ENCODE measurements around the gene C8A. TPM values are rescaled to one million over a fixed set of nuclear protein-coding genes. Genes with fewer than 3 reads are reported as not detected.

C8A gene
- total RNA-seq, 4 donors from 2014 or later, result 1.2 TPM; not detected in 3

GRCh38 chr1:56948403-56949023, 93.9 kb downstream of the C8A start:
- Histone ChIP-seq H3K4me1 (no peaks in the 10 kb centered on the region), H3K36me3 (no peaks in the 10 kb centered on the region), H3K27ac (no peak overlapping the region), H3K4me3 (no peak overlapping the region), H3K9me3 (no peaks in the 10 kb centered on the region), H3K27me3 (no peaks in the 10 kb centered on the region)
- 76% methylated on average over 1 of the region's 1 CpG for WGBS
- DNase-seq (ENCODE audit: low spot score in 2 of 2), result no peak
- TF ChIP-seq CTCF (IDR thresholded peaks at IDR 0.05) (no peak), POLR2A (IDR thresholded peaks at IDR 0.05) (no peak), POLR2AphosphoS5 (IDR thresholded peaks at IDR 0.05) (no peak), EP300 (IDR thresholded peaks at IDR 0.05) (no peak)

GRCh38 chr1:56952501-56952900, 97.9 kb downstream of the C8A start:
- H3K4me3 ChIP-seq, result no peak overlapping the region
- H3K27ac ChIP-seq, result no peak overlapping the region
- no peaks in the 10 kb centered on the region for H3K36me3 ChIP-seq
- no peaks in the 10 kb centered on the region for H3K27me3 ChIP-seq
- H3K9me3 ChIP-seq, result no peaks in the 10 kb centered on the region
- no peak for TF ChIP-seq POLR2AphosphoS5 (IDR thresholded peaks at IDR 0.05)
- no peaks in the 10 kb centered on the region for H3K4me1 ChIP-seq
- no peak for DNase-seq (ENCODE audit: low spot score in 2 of 2)
- 85% methylated on average over 8 of the region's 8 CpGs for WGBS

GRCh38 chr1:56953386-56953785, 98.8 kb downstream of the C8A start:
- Histone ChIP-seq H3K27ac (no peak overlapping the region), H3K27me3 (no peaks in the 10 kb centered on the region), H3K4me1 (no peaks in the 10 kb centered on the region), H3K4me3 (no peak overlapping the region), H3K9me3 (no peaks in the 10 kb centered on the region), H3K36me3 (no peaks in the 10 kb centered on the region)
- TF ChIP-seq POLR2AphosphoS5 (IDR thresholded peaks at IDR 0.05) (no peak), POLR2A (IDR thresholded peaks at IDR 0.05) (no peak)
- DNase-seq (ENCODE audit: low spot score in 2 of 2), result no peak
- 82% methylated on average over 5 of the region's 5 CpGs for WGBS

GRCh38 chr1:56954664-56955063, 100.1 kb downstream of the C8A start:
- Histone ChIP-seq H3K36me3 (no peaks in the 10 kb centered on the region), H3K27me3 (no peaks in the 10 kb centered on the region), H3K27ac (no peak overlapping the region), H3K9me3 (no peaks in the 10 kb centered on the region), H3K4me3 (no peak overlapping the region), H3K4me1 (no peaks in the 10 kb centered on the region)
- no peak for TF ChIP-seq EP300 (IDR thresholded peaks at IDR 0.05)
- TF ChIP-seq POLR2A (IDR thresholded peaks at IDR 0.05), result no peak
- no peak for TF ChIP-seq POLR2AphosphoS5 (IDR thresholded peaks at IDR 0.05)
- no peak for TF ChIP-seq CTCF (IDR thresholded peaks at IDR 0.05)
- WGBS, result 92% methylated on average over 1 of the region's 1 CpG
- no peak for DNase-seq (ENCODE audit: low spot score in 2 of 2)

- H3K27me3 ChIP-seq, result no peaks in the 10 kb centered on the region
- no peak for TF ChIP-seq POLR2AphosphoS5 (IDR thresholded peaks at IDR 0.05)
- no peak for TF ChIP-seq CTCF (IDR thresholded peaks at IDR 0.05)
- TF ChIP-seq EP300 (IDR thresholded peaks at IDR 0.05), result no peak
- TF ChIP-seq POLR2A (IDR thresholded peaks at IDR 0.05), result no peak
- H3K9me3 ChIP-seq, result no peaks in the 10 kb centered on the region
- H3K27ac ChIP-seq, result no peak overlapping the region
- 39% methylated on average over 3 of the region's 3 CpGs for WGBS
- H3K36me3 ChIP-seq, result no peaks in the 10 kb centered on the region
- no peaks in the 10 kb centered on the region for H3K4me1 ChIP-seq
- H3K4me3 ChIP-seq, result no peak overlapping the region
- no peak for DNase-seq (ENCODE audit: low spot score in 2 of 2)
These were observed 103.3 kb downstream of the C8A start for GRCh38 chr1:56957931-56958330.

- H3K4me3 ChIP-seq, result no peak overlapping the region
- H3K9me3 ChIP-seq, result no peaks in the 10 kb centered on the region
- TF ChIP-seq POLR2A (IDR thresholded peaks at IDR 0.05) (no peak), POLR2AphosphoS5 (IDR thresholded peaks at IDR 0.05) (no peak), CTCF (IDR thresholded peaks at IDR 0.05) (no peak), EP300 (IDR thresholded peaks at IDR 0.05) (no peak)
- no peaks in the 10 kb centered on the region for H3K36me3 ChIP-seq
- DNase-seq (ENCODE audit: low spot score in 2 of 2), result no peak
- no peaks in the 10 kb centered on the region for H3K27me3 ChIP-seq
- no peaks in the 10 kb centered on the region for H3K4me1 ChIP-seq
- no peak overlapping the region for H3K27ac ChIP-seq
- 21% methylated on average over 2 of the region's 2 CpGs for WGBS
These were observed 103.9 kb downstream of the C8A start for GRCh38 chr1:56958526-56958925.
